Measurements from ENCODE around the gene PTGDR.

GRCh38 chr14:52219488-52220084 lies 47.9 kb upstream of the PTGDR start:
- TF ChIP-seq ZNF274 (IDR thresholded peaks at IDR 0.05; ENCODE audit: low read depth, low read length) (no peak), YY1 (IDR thresholded peaks at IDR 0.05; ENCODE audit: insufficient read depth, insufficient read length) (no peak), SUZ12 (IDR thresholded peaks at IDR 0.05; ENCODE audit: extremely low read depth, insufficient read depth, insufficient read length) (no peak)
